Aorta (tissue), 5 donors: Measurements from ENCODE around the gene ARID5B. TPM values are rescaled to one million over a fixed set of nuclear protein-coding genes. Genes with fewer than 3 reads are reported as not detected.

Experiments used
- ATAC-seq: fragments of 200-7000 bp; cut with Tn5 transposase; one replicate; pipeline ENCODE4 v1.9.1; 2022; ENCODE audit warnings: moderate library complexity; ENCODE audit not compliant: low FRiP score
- DNase-seq, 2 donors: peaks; one replicate each; pipeline ENCODE4 v3.0.0-alpha.2; 2020
- H3K27ac ChIP-seq, 2 donors: one replicate each; pipeline ENCODE4 v1.5.1; 2013; ENCODE audit warnings: low read length in 2 of 2, mild to moderate bottlenecking in 2 of 2, moderate library complexity in 2 of 2, control low read depth in 1 of 2, inconsistent platforms in 1 of 2, low read depth in 1 of 2
- H3K27me3 ChIP-seq, 2 donors: one replicate each; pipeline ENCODE4 v1.6.1; 2013; ENCODE audit warnings: control low read depth in 1 of 2, low read length in 1 of 2, mild to moderate bottlenecking in 1 of 2, moderate library complexity in 1 of 2; ENCODE audit not compliant: insufficient read depth in 2 of 2, control insufficient read depth in 1 of 2
- H3K36me3 ChIP-seq, 2 donors: one replicate each; pipeline ENCODE4 v1.6.1; 2013; ENCODE audit warnings: control low read depth in 1 of 2, low read length in 1 of 2, mild to moderate bottlenecking in 1 of 2; ENCODE audit not compliant: insufficient read depth in 2 of 2, control insufficient read depth in 1 of 2
- H3K4me1 ChIP-seq, 2 donors: one replicate each; pipeline ENCODE4 v1.6.1; 2013; ENCODE audit warnings: low read length in 2 of 2, control low read depth in 1 of 2, mild to moderate bottlenecking in 1 of 2, moderate library complexity in 1 of 2; ENCODE audit not compliant: insufficient read depth in 2 of 2, control insufficient read depth in 1 of 2
- H3K4me3 ChIP-seq, 2 donors: one replicate each; pipeline ENCODE4 v1.5.1; 2013; ENCODE audit warnings: low read length in 2 of 2, control low read depth in 1 of 2, mild to moderate bottlenecking in 1 of 2
- H3K9me3 ChIP-seq: one replicate; pipeline ENCODE4 v1.6.1; 2013; ENCODE audit warnings: mild to moderate bottlenecking, low read length; ENCODE audit not compliant: control insufficient read depth
- WGBS, 2 donors: extraction: QIAGEN DNeasy Blood & Tissue Kit; methylation state at CpG; one replicate each; pipeline ENCODE4 v1.1.7; 2013; 5-methylcytosine and 5-hydroxymethylcytosine counted together
- intact Hi-C, 2 donors: fragments of 100-400 bp; cut with DNase I; formaldehyde crosslinking; loops; one replicate each; pipeline versions ENCODE4 v1.14.2 to v1.15.0; 2022
- polyA plus RNA-seq, 2 donors: library from polyadenylated mRNA; stranded (reverse); fragments of 200-250 nt; gene quantifications; one replicate each; pipeline ENCODE4 v1.2.3, GENCODE V29; 2013
- total RNA-seq, 2 donors: library from RNA; stranded (reverse); fragmentation: NEBNext Ultra II Directional; extraction: Animal tissue kit (Norgen Biotek cat#: 25700); gene quantifications; one replicate each; pipeline ENCODE4 v1.2.1, GENCODE V29; 2021
- donor health status: healthy with polysubstance abuse.
- donor health status: Bipolar disorder and iron deficiency.
- donor health status: DM: no; HTN: no; CAD: no.
- donor health status: DM: no; HTN: no; CAD: no.
- donor health status: DM: yes; HTN: yes; CAD: no.

Gene ARID5B
- total and polyA plus RNA-seq, 4 donors = 7.8 to 143 (median 49.7) TPM

GRCh38 chr10:62106929-62107519 lies 205.5 kb downstream of the ARID5B start:
- DNase-seq (no peak), ATAC-seq (no peak)
- no peak overlapping the region for H3K27ac ChIP-seq
- H3K4me3 ChIP-seq = no peak overlapping the region
- H3K9me3 ChIP-seq = no peaks in the 10 kb centered on the region
- no peaks in the 10 kb centered on the region for H3K36me3 ChIP-seq
- intact Hi-C loops = no loop called here
- H3K27me3 ChIP-seq = no peaks in the 10 kb centered on the region
- no peaks in the 10 kb centered on the region for H3K4me1 ChIP-seq

- no peak overlapping the region for H3K4me3 ChIP-seq
- ATAC-seq (no peak), DNase-seq (no peak)
- no peaks in the 10 kb centered on the region for H3K9me3 ChIP-seq
- intact Hi-C loops = no loop called here
- no peak overlapping the region for H3K27ac ChIP-seq
- no peaks in the 10 kb centered on the region for H3K4me1 ChIP-seq
- no peaks in the 10 kb centered on the region for H3K36me3 ChIP-seq
- no peaks in the 10 kb centered on the region for H3K27me3 ChIP-seq
Measured at GRCh38 chr10:62108759-62109586, 207.5 kb downstream of the ARID5B start.

- no peaks in the 10 kb centered on the region for H3K36me3 ChIP-seq
- no peaks in the 10 kb centered on the region for H3K9me3 ChIP-seq
- no peak overlapping the region for H3K4me3 ChIP-seq
- 98 to 100% methylated on average over 1 of the region's 1 CpG for WGBS, 2 donors
- H3K4me1 ChIP-seq = no peaks in the 10 kb centered on the region
- DNase-seq = no peak
- H3K27me3 ChIP-seq = no peaks in the 10 kb centered on the region
- no peak for ATAC-seq
- intact Hi-C loops = no loop called here
- H3K27ac ChIP-seq = no peak overlapping the region
Measured at GRCh38 chr10:62109587-62110293, 208.2 kb downstream of the ARID5B start.

GRCh38 chr10:62112300-62112699 lies 210.8 kb downstream of the ARID5B start:
- Histone ChIP-seq H3K4me3 (no peak overlapping the region), H3K27me3 (no peaks in the 10 kb centered on the region), H3K9me3 (no peaks in the 10 kb centered on the region), H3K36me3 (no peaks in the 10 kb centered on the region), H3K27ac (no peak overlapping the region), H3K4me1 (no peaks in the 10 kb centered on the region)
- ATAC-seq = no peak
- no peak for DNase-seq
- intact Hi-C loops = no loop called here

- 64 to 70% methylated on average over 4 of the region's 4 CpGs for WGBS, 2 donors
Measured at GRCh38 chr10:62112963-62113362, 211.5 kb downstream of the ARID5B start.

GRCh38 chr10:62113680-62114079 lies 212.2 kb downstream of the ARID5B start:
- intact Hi-C loops = no loop called here
- 83 to 94% methylated on average over 4 of the region's 4 CpGs for WGBS, 2 donors
- Histone ChIP-seq H3K4me3 (no peak overlapping the region), H3K27me3 (no peaks in the 10 kb centered on the region), H3K27ac (no peak overlapping the region), H3K36me3 (no peaks in the 10 kb centered on the region), H3K4me1 (no peaks in the 10 kb centered on the region), H3K9me3 (no peaks in the 10 kb centered on the region)
- no peak for ATAC-seq
- no peak for DNase-seq

More at GRCh38 chr10:62112963-62113362, 211.5 kb downstream of the ARID5B start:
- intact Hi-C loops = no loop called here
- DNase-seq = no peak
- H3K4me1 ChIP-seq = no peaks in the 10 kb centered on the region
- no peaks in the 10 kb centered on the region for H3K36me3 ChIP-seq
- H3K27ac ChIP-seq = no peak overlapping the region
- H3K27me3 ChIP-seq = no peaks in the 10 kb centered on the region
- ATAC-seq = no peak
- no peaks in the 10 kb centered on the region for H3K9me3 ChIP-seq
- no peak overlapping the region for H3K4me3 ChIP-seq

GRCh38 chr10:62115321-62115720 lies 213.8 kb downstream of the ARID5B start:
- Histone ChIP-seq H3K4me3 (no peak overlapping the region), H3K4me1 (no peaks in the 10 kb centered on the region), H3K27ac (no peak overlapping the region), H3K36me3 (no peaks in the 10 kb centered on the region), H3K27me3 (no peaks in the 10 kb centered on the region), H3K9me3 (no peaks in the 10 kb centered on the region)
- DNase-seq (no peak), ATAC-seq (no peak)
- intact Hi-C loops = no loop called here
- WGBS, 2 donors = 94 to 96% methylated on average over 4 of the region's 4 CpGs

GRCh38 chr10:62115842-62116241 lies 214.3 kb downstream of the ARID5B start:
- Histone ChIP-seq H3K27me3 (no peaks in the 10 kb centered on the region), H3K4me3 (no peak overlapping the region), H3K36me3 (no peaks in the 10 kb centered on the region), H3K4me1 (no peaks in the 10 kb centered on the region), H3K27ac (no peak overlapping the region), H3K9me3 (no peaks in the 10 kb centered on the region)
- DNase-seq = no peak
- no peak for ATAC-seq
- intact Hi-C loops = no loop called here
- 88 to 97% methylated on average over 5 of the region's 5 CpGs for WGBS, 2 donors

- H3K27me3 ChIP-seq = no peaks in the 10 kb centered on the region
- H3K27ac ChIP-seq = no peak overlapping the region
- H3K4me3 ChIP-seq = no peak overlapping the region
- no peaks in the 10 kb centered on the region for H3K9me3 ChIP-seq
- no peak for DNase-seq
- intact Hi-C loops = no loop called here
- no peaks in the 10 kb centered on the region for H3K36me3 ChIP-seq
- no peaks in the 10 kb centered on the region for H3K4me1 ChIP-seq
- no peak for ATAC-seq
- 94% methylated on average over 6 of the region's 6 CpGs for WGBS, 2 donors
Measured at GRCh38 chr10:62116896-62117295, 215.4 kb downstream of the ARID5B start.
